GM12875 (cell line): ENCODE data around the gene SGO1.

Source experiments
- H3K4me3 ChIP-seq: one replicate; pipeline ENCODE4 v1.5.1; 2011; ENCODE audit warnings: low read depth, low read length, control low read depth
- CTCF ChIP-seq: IDR thresholded peaks from 2 replicates; pipeline ENCODE4 v1.5.1; 2011; ENCODE audit warnings: low read depth, mild to moderate bottlenecking, control low read depth, inconsistent platforms, low read length, moderate library complexity, borderline replicate concordance; ENCODE audit not compliant: insufficient read depth

The SGO1 gene

DNA sequence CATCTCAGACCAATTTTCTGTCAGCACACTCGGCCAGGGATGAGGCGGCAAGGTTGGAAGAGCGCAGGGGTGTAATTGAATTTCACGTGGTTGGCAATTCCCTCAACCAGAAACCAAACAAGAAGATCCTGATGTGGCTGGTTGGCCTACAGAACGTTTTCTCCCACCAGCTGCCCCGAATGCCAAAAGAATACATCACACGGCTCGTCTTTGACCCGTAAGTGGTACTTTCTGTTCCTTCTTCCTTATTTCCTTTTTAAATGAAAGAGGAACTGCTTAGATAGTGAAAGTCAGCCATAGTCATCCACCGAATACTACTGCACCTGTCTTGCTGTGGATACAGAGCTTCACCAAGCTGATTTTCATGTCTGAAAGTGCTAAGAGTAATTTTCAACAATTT is 60.1 kb downstream of the SGO1 start:
- H3K4me3 ChIP-seq = no peak overlapping the region
- TF ChIP-seq CTCF = no peak

- TF ChIP-seq CTCF = no peak
- no peak overlapping the region for H3K4me3 ChIP-seq
Measured at GRCh38 chr3:20125289-20125688, 60.7 kb downstream of the SGO1 start.

DNA sequence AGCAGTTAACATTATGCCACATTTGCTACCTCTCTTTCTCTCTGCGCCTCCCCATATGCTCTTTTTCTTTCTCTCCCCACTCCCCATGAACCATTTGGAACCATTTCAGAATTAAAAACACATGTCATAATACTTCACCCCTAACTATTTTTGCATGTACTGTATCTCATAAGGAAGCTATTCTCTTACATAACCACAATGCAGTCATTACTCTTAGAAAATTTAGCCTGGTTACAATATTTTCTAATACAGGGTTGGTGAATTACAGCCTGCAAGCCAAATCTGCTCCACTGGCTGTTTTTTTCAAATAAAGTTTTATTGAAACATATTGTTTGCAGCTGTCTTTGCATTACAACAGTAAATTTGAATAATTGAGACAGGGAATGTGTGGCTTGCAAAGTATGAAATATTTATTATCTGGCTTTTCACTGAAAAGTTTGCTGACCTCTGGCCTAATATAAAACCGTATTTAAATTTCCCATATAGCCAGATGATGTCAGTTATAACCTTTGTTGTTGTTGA is 62.8 kb downstream of the SGO1 start:
- H3K4me3 ChIP-seq = no peak overlapping the region
- TF ChIP-seq CTCF = no peak

GRCh38 chr3:20121088-20121487 is 64.9 kb downstream of the SGO1 start:
- H3K4me3 ChIP-seq = no peak overlapping the region
- TF ChIP-seq CTCF = no peak
